Measurements from ENCODE around the gene ESR2. TPM values are rescaled to one million over a fixed set of nuclear protein-coding genes. Genes with fewer than 3 reads are reported as not detected.

The ESR2 gene
- total and polyA plus RNA-seq, 2 of the 8 experiments (the other 6 are each of a cell fraction or from before 2014, with no cell fraction given) = 0.19 to 0.23 TPM

DNA sequence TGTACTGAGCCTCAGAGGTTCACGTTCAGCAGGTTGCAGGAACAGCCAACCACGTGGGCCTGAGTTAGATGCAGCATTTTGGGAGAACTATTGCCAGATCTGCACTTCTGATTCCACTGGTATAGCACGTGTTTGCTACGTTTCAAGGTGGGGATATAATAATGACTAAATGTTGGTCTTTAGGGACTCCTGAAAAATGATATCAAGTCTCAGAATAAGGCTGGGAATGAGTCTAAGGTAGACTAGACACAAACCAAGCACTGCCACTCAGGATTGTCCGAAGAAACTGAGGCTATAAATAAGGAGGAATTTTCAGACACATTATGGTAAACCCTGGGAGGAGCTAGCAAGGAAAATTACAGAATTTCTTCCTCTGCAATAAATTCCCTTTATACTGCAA, 98.1 kb downstream of the ESR2 start (continued):
- TF ChIP-seq, protein P1, sequence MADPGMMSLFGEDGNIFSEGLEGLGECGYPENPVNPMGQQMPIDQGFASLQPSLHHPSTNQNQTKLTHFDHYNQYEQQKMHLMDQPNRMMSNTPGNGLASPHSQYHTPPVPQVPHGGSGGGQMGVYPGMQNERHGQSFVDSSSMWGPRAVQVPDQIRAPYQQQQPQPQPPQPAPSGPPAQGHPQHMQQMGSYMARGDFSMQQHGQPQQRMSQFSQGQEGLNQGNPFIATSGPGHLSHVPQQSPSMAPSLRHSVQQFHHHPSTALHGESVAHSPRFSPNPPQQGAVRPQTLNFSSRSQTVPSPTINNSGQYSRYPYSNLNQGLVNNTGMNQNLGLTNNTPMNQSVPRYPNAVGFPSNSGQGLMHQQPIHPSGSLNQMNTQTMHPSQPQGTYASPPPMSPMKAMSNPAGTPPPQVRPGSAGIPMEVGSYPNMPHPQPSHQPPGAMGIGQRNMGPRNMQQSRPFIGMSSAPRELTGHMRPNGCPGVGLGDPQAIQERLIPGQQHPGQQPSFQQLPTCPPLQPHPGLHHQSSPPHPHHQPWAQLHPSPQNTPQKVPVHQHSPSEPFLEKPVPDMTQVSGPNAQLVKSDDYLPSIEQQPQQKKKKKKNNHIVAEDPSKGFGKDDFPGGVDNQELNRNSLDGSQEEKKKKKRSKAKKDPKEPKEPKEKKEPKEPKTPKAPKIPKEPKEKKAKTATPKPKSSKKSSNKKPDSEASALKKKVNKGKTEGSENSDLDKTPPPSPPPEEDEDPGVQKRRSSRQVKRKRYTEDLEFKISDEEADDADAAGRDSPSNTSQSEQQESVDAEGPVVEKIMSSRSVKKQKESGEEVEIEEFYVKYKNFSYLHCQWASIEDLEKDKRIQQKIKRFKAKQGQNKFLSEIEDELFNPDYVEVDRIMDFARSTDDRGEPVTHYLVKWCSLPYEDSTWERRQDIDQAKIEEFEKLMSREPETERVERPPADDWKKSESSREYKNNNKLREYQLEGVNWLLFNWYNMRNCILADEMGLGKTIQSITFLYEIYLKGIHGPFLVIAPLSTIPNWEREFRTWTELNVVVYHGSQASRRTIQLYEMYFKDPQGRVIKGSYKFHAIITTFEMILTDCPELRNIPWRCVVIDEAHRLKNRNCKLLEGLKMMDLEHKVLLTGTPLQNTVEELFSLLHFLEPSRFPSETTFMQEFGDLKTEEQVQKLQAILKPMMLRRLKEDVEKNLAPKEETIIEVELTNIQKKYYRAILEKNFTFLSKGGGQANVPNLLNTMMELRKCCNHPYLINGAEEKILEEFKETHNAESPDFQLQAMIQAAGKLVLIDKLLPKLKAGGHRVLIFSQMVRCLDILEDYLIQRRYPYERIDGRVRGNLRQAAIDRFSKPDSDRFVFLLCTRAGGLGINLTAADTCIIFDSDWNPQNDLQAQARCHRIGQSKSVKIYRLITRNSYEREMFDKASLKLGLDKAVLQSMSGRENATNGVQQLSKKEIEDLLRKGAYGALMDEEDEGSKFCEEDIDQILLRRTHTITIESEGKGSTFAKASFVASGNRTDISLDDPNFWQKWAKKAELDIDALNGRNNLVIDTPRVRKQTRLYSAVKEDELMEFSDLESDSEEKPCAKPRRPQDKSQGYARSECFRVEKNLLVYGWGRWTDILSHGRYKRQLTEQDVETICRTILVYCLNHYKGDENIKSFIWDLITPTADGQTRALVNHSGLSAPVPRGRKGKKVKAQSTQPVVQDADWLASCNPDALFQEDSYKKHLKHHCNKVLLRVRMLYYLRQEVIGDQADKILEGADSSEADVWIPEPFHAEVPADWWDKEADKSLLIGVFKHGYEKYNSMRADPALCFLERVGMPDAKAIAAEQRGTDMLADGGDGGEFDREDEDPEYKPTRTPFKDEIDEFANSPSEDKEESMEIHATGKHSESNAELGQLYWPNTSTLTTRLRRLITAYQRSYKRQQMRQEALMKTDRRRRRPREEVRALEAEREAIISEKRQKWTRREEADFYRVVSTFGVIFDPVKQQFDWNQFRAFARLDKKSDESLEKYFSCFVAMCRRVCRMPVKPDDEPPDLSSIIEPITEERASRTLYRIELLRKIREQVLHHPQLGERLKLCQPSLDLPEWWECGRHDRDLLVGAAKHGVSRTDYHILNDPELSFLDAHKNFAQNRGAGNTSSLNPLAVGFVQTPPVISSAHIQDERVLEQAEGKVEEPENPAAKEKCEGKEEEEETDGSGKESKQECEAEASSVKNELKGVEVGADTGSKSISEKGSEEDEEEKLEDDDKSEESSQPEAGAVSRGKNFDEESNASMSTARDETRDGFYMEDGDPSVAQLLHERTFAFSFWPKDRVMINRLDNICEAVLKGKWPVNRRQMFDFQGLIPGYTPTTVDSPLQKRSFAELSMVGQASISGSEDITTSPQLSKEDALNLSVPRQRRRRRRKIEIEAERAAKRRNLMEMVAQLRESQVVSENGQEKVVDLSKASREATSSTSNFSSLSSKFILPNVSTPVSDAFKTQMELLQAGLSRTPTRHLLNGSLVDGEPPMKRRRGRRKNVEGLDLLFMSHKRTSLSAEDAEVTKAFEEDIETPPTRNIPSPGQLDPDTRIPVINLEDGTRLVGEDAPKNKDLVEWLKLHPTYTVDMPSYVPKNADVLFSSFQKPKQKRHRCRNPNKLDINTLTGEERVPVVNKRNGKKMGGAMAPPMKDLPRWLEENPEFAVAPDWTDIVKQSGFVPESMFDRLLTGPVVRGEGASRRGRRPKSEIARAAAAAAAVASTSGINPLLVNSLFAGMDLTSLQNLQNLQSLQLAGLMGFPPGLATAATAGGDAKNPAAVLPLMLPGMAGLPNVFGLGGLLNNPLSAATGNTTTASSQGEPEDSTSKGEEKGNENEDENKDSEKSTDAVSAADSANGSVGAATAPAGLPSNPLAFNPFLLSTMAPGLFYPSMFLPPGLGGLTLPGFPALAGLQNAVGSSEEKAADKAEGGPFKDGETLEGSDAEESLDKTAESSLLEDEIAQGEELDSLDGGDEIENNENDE (IDR thresholded peaks at IDR 0.05; ENCODE audit: insufficient replicate concordance, low read length) = no peak
- TF ChIP-seq NRF1 (IDR thresholded peaks at IDR 0.05; ENCODE audit: low read depth, low read length) (no peak), YY1 (IDR thresholded peaks at IDR 0.05; ENCODE audit: low read depth, low read length) (no peak), GABPA (IDR thresholded peaks at IDR 0.05; ENCODE audit: borderline replicate concordance, insufficient read depth, low read length) (no peak), JUND (IDR thresholded peaks at IDR 0.05; ENCODE audit: low read length) (no peak), CBX5 (IDR thresholded peaks at IDR 0.05; ENCODE audit: low read depth, low read length) (no peak), EGR1 (IDR thresholded peaks at IDR 0.05; ENCODE audit: borderline replicate concordance, low read depth, low read length) (no peak), TCF12 (IDR thresholded peaks at IDR 0.05; ENCODE audit: low read depth, low read length) (no peak)
- TF ChIP-seq, protein P2, sequence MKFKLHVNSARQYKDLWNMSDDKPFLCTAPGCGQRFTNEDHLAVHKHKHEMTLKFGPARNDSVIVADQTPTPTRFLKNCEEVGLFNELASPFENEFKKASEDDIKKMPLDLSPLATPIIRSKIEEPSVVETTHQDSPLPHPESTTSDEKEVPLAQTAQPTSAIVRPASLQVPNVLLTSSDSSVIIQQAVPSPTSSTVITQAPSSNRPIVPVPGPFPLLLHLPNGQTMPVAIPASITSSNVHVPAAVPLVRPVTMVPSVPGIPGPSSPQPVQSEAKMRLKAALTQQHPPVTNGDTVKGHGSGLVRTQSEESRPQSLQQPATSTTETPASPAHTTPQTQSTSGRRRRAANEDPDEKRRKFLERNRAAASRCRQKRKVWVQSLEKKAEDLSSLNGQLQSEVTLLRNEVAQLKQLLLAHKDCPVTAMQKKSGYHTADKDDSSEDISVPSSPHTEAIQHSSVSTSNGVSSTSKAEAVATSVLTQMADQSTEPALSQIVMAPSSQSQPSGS (IDR thresholded peaks at IDR 0.05; ENCODE audit: low read length) = no peak
